ENCODE measurements around the gene ALG8. TPM values are rescaled to one million over a fixed set of nuclear protein-coding genes. Genes with fewer than 3 reads are reported as not detected.

The ALG8 gene
- total and polyA plus RNA-seq, 2 of the 8 experiments (the other 6 are each of a cell fraction or from before 2014, with no cell fraction given), result 66.7 to 84.3 TPM

DNA sequence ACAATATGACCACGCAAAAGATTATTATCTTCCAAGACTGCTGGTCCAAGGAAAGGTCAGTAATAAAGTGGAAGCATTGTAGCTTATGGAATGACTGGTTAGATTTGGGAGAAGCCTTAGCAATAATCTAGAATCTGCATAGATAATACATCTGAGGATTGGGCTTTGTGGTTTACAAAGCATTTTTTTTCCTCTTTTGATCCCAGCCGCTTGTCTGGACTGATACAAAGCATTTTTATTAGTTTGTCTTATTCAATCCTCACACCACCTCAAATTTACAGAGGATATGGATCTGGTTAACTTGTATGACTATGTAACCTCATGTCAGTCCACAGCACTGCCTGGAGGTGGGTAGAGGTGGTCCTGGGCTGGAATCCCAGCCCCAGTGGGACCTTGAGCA lies 76.8 kb downstream of the ALG8 start:
- WGBS, 2 experiments (ENCODE audit: extremely low coverage in 1 of 2, insufficient coverage in 1 of 2, insufficient read length in 1 of 2, insufficient replicate concordance in 2 of 2, low coverage in 1 of 2, low lambda C conversion rate in 2 of 2, missing lambda C conversion rate in 1 of 2), result 96% methylated on average over 2 of the region's 2 CpGs; no CpG with 5 or more reads in 1 of the 2 experiments
- Histone ChIP-seq H2BK12ac (ENCODE audit: low read depth, low read length) (no peak overlapping the region), H2BK5ac (ENCODE audit: low read depth, low read length) (no peak overlapping the region), H2BK120ac (replicated peaks; ENCODE audit: low read depth, low read length) (no peak overlapping the region), H3K79me1 (ENCODE audit: low read depth, low read length) (no peaks in the 10 kb centered on the region), H3K56ac (replicated peaks; ENCODE audit: insufficient read length, low read depth, low read length) (no peak overlapping the region), H3K14ac (ENCODE audit: insufficient read length) (no peak overlapping the region), H3K23me2 (ENCODE audit: low read depth, low read length) (no peaks in the 10 kb centered on the region), H3K23ac (ENCODE audit: insufficient read length) (no peak overlapping the region), H3K36me3 (ENCODE audit: control insufficient read depth in 2 of 4, insufficient read depth in 4 of 4, low read length in 3 of 4) (peaks cover 0 to 2% (median under 1%) of the 10 kb centered on the region in 4 experiments; a peak in 2 of 8 replicates), H3K9me3 (ENCODE audit: insufficient read depth in 2 of 2, low read depth in 1 of 2, low read length in 1 of 2) (no peaks in the 10 kb centered on the region), H3K27ac (ENCODE audit: low read depth, low read length) (no peak overlapping the region), H2AK5ac (ENCODE audit: low read depth, low read length) (no peak overlapping the region), H3K4me2 (ENCODE audit: insufficient read depth in 1 of 2, low read depth in 2 of 2, low read length in 2 of 2) (no peak overlapping the region), H3K9ac (replicated peaks in 1 of 4; ENCODE audit: extremely low read depth in 1 of 4, low read depth in 3 of 4, low read length in 3 of 4) (no peak overlapping the region), H3K4me1 (replicated peaks in 1 of 4; ENCODE audit: control insufficient read depth in 3 of 4, insufficient read depth in 4 of 4, low read length in 3 of 4) (no peaks in the 10 kb centered on the region), H3K4me3 (ENCODE audit: extremely low read depth in 1 of 4, insufficient read depth in 2 of 4, low read depth in 3 of 4, low read length in 4 of 4) (no peak overlapping the region), H3K79me2 (ENCODE audit: control insufficient read depth in 1 of 2, insufficient read depth in 2 of 2, low read length in 2 of 2) (no peaks in the 10 kb centered on the region), H3K27me3 (replicated peaks in 1 of 4; ENCODE audit: control insufficient read depth in 3 of 4, extremely low read depth in 1 of 4, insufficient read depth in 3 of 4, low read length in 3 of 4) (no peaks in the 10 kb centered on the region), H2AFZ (ENCODE audit: low read length) (no peak overlapping the region), H4K91ac (replicated peaks; ENCODE audit: insufficient read length, low read length) (no peak overlapping the region), H3K4ac (replicated peaks; ENCODE audit: insufficient read length, low read depth, low read length) (no peak overlapping the region), H4K5ac (ENCODE audit: insufficient read length, low read depth, low read length) (no peak overlapping the region), H2BK20ac (ENCODE audit: low read length) (no peak overlapping the region), H2BK15ac (ENCODE audit: low read length) (no peak overlapping the region), H4K20me1 (replicated peaks in 1 of 2; ENCODE audit: control insufficient read depth in 1 of 2, insufficient read depth in 2 of 2, low read length in 2 of 2) (no peaks in the 10 kb centered on the region), H4K8ac (ENCODE audit: extremely low read depth, insufficient read depth, low read length) (no peak overlapping the region), H3K18ac (ENCODE audit: extremely low read depth, low read length) (no peak overlapping the region)
- FAIRE-seq (no peak), DNase-seq (ENCODE audit: low read depth in 1 of 2, low spot score in 2 of 2) (no peak)
- ChIA-PET POLR2A (ENCODE audit: partially characterized antibody) (interaction anchor here (2.5 kb wide), 1 partner anchor 9 kb away, joined by 6 read pairs; no protein-coding TSS in a partner anchor), CTCF (ENCODE audit: partially characterized antibody) (interaction anchor here (1.1 to 1.5 kb wide), 2 partner anchors 13 to 21 kb away, joined by 3 to 4 read pairs; no protein-coding TSS in a partner anchor)
- no peak for TF ChIP-seq SIN3A (conservative IDR thresholded peaks at IDR 0.05 in 1 of 2, IDR thresholded peaks at IDR 0.05 in 1 of 2; ENCODE audit: low read depth in 1 of 2, low read length in 2 of 2)
- TF ChIP-seq HDAC6 (IDR thresholded peaks at IDR 0.05; ENCODE audit: low read depth, low read length), result no peak
- no peak for TF ChIP-seq CBX5 (IDR thresholded peaks at IDR 0.05; ENCODE audit: low read depth, low read length)
- TF ChIP-seq JUN (IDR thresholded peaks at IDR 0.05; ENCODE audit: low read depth, low read length), result no peak
- TF ChIP-seq POU5F1 (IDR thresholded peaks at IDR 0.05; ENCODE audit: low read depth, low read length), result no peak
